ACC112 (cell line): ENCODE results near the gene DDX31.

Experiments
- H2AFZ ChIP-seq: fragments of 200-600 bp; sonication (generic); one replicate; pipeline ENCODE4 v1.6.0; 2017; ENCODE audit warnings: antibody characterized with exemption, low read length; ENCODE audit not compliant: unreplicated experiment
- H3K27ac ChIP-seq: fragments of 200-600 bp; sonication (generic); 2 replicates; pipeline ENCODE4 v1.5.1; 2014; ENCODE audit warnings: low read depth, mild to moderate bottlenecking, antibody characterized with exemption, low read length, moderate library complexity
- H3K27me3 ChIP-seq: fragments of 200-600 bp; sonication (generic); 2 replicates; pipeline ENCODE4 v1.6.1; 2014; ENCODE audit warnings: mild to moderate bottlenecking, antibody characterized with exemption, low read length, moderate library complexity, mixed read lengths; ENCODE audit not compliant: insufficient read depth
- H3K36me3 ChIP-seq: fragments of 200-600 bp; sonication (generic); 2 replicates; pipeline ENCODE4 v1.6.1; 2016; ENCODE audit warnings: mild to moderate bottlenecking, antibody characterized with exemption, low read length, moderate library complexity, mixed read lengths; ENCODE audit not compliant: insufficient read depth
- H3K4me1 ChIP-seq: fragments of 200-600 bp; sonication (generic); one replicate; pipeline ENCODE4 v1.6.1; 2016; ENCODE audit warnings: low read length, mixed read lengths; ENCODE audit not compliant: insufficient read depth, unreplicated experiment, control insufficient read depth
- H3K4me3 ChIP-seq: fragments of 200-600 bp; sonication (generic); 2 replicates; pipeline ENCODE4 v1.5.1; 2014; ENCODE audit warnings: mild to moderate bottlenecking, low read depth, low read length
- H3K79me2 ChIP-seq: fragments of 200-600 bp; sonication (generic); one replicate; pipeline ENCODE4 v1.6.0; 2016; ENCODE audit warnings: low read length; ENCODE audit not compliant: control insufficient read depth, unreplicated experiment, insufficient read depth

The DDX31 gene

DNA sequence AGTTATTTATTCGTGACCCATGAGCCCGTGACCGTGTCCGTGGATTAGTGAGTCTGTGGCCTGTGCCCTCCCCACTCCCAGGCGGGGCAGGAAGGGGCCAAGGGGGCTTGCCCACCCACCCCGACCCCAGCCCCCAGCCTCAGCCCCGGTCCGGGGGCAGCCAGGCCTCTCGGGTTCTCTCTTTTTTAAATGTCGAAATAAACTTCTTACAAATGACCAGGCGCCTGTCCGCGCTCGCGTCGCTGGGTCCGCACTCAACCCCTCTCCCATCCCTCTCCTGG, 79.8 kb downstream of the DDX31 start:
- Histone ChIP-seq H3K79me2 (no peaks in the 10 kb centered on the region), H3K27me3 (peaks cover 64% of the 10 kb centered on the region), H3K27ac (no peak overlapping the region), H3K36me3 (no peaks in the 10 kb centered on the region), H2AFZ (no peak overlapping the region), H3K4me1 (peaks cover 6% of the 10 kb centered on the region), H3K4me3 (no peak overlapping the region)

- H3K27me3 ChIP-seq, result peaks cover 69% of the 10 kb centered on the region
- no peak overlapping the region for H3K4me3 ChIP-seq
- H3K36me3 ChIP-seq, result no peaks in the 10 kb centered on the region
- H2AFZ ChIP-seq, result no peak overlapping the region
- H3K27ac ChIP-seq, result no peak overlapping the region
- H3K79me2 ChIP-seq, result no peaks in the 10 kb centered on the region
- H3K4me1 ChIP-seq, result peaks cover 11% of the 10 kb centered on the region
Measured at GRCh38 chr9:132589148-132590036, 80.4 kb downstream of the DDX31 start.

DNA sequence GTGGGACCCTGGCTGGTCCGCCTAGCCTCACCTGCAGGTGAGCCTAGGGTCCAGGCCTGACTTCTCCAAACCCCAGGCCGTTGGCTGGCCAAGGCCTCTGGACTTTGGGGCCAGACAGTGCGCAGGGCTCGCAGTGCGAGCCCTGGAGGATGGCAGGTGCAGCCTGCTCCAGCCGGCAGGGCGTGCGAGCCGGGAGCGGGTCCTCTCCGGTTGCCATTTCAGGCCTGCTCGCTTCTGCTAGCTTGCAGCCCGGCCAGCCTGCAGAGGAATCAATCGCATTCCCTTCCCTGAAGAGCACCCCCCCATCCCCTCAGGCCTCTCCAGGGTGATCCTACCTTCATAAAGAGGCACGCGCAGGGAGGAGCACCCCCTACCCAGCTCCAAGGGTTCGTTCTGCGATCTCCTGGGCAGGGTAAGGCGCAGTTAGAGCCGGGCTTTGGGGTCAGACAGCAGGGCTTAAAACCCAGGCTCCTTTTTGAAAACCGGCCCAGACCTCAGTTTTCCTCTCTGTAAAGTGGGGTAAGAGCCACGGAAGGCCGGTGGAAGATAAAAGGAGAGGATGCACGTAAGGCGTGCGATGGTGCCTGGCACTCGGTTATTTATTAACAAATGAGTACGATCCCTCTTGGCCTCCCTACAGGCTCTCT, 81.2 kb downstream of the DDX31 start:
- Histone ChIP-seq H3K79me2 (no peaks in the 10 kb centered on the region), H3K36me3 (no peaks in the 10 kb centered on the region), H2AFZ (no peak overlapping the region), H3K4me1 (peaks cover 11% of the 10 kb centered on the region), H3K4me3 (no peak overlapping the region), H3K27ac (no peak overlapping the region), H3K27me3 (peaks cover 77% of the 10 kb centered on the region)

GRCh38 chr9:132588098-132588497, 81.7 kb downstream of the DDX31 start:
- H3K27me3 ChIP-seq, result peaks cover 82% of the 10 kb centered on the region
- H3K27ac ChIP-seq, result no peak overlapping the region
- peaks cover 11% of the 10 kb centered on the region for H3K4me1 ChIP-seq
- no peak overlapping the region for H3K4me3 ChIP-seq
- no peak overlapping the region for H2AFZ ChIP-seq
- no peaks in the 10 kb centered on the region for H3K36me3 ChIP-seq
- no peaks in the 10 kb centered on the region for H3K79me2 ChIP-seq

- H2AFZ ChIP-seq, result no peak overlapping the region
- H3K36me3 ChIP-seq, result no peaks in the 10 kb centered on the region
- H3K27me3 ChIP-seq, result peaks cover 88% of the 10 kb centered on the region
- peaks cover 11% of the 10 kb centered on the region for H3K4me1 ChIP-seq
- H3K79me2 ChIP-seq, result no peaks in the 10 kb centered on the region
- H3K27ac ChIP-seq, result no peak overlapping the region
- H3K4me3 ChIP-seq, result no peak overlapping the region
Measured at GRCh38 chr9:132587592-132587955, 82.2 kb downstream of the DDX31 start.

GRCh38 chr9:132586830-132587591, 82.8 kb downstream of the DDX31 start:
- Histone ChIP-seq H3K27ac (no peak overlapping the region), H2AFZ (no peak overlapping the region), H3K36me3 (no peaks in the 10 kb centered on the region), H3K27me3 (peaks cover 93% of the 10 kb centered on the region), H3K79me2 (no peaks in the 10 kb centered on the region), H3K4me3 (no peak overlapping the region), H3K4me1 (peaks cover 11% of the 10 kb centered on the region)

DNA sequence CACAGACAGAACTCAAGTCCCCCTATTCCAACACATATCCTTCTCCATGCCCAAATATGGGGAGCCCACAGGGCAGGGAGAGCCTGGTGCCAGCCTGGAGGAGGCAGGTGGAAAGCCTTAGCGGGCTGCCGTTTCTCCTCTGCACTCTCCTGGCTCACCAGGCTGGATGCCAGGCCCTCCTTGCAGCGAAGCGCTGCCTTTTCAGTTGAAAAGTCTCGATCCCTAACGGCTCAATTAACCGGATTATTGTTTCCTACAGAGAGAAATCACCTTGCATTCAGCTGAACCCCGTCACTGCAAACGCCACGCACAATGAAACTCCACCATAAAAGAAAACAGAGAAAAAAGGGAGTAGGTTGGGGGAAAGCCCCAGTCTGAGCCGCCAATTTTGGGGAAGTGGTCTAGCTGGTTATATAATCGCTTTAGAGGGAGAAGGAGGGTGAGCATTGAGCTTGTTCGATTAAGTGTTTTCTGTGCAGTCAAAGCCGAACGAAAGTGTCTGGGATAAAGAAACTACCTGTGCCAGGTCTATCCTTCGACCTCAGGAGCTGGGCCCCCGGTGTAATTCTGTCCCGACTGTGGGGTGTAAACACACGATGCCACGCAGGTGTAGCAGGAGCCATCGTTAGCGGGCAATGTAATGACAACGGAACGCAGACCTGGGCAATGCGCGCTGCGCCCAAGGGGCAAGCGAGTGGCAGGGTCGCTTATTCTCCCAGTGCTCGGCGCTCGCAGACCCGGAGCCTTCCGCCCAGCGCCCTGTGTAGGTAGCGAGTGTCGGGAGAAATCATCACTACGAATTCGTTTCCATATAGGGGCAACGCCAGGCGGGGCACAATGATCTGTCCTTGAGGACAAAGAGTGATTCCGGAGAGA, 83.6 kb downstream of the DDX31 start:
- Histone ChIP-seq H3K27me3 (peaks cover 100% of the 10 kb centered on the region), H3K79me2 (no peaks in the 10 kb centered on the region), H3K4me3 (no peak overlapping the region), H3K36me3 (no peaks in the 10 kb centered on the region), H3K27ac (no peak overlapping the region), H2AFZ (no peak overlapping the region), H3K4me1 (peaks cover 11% of the 10 kb centered on the region)

DNA sequence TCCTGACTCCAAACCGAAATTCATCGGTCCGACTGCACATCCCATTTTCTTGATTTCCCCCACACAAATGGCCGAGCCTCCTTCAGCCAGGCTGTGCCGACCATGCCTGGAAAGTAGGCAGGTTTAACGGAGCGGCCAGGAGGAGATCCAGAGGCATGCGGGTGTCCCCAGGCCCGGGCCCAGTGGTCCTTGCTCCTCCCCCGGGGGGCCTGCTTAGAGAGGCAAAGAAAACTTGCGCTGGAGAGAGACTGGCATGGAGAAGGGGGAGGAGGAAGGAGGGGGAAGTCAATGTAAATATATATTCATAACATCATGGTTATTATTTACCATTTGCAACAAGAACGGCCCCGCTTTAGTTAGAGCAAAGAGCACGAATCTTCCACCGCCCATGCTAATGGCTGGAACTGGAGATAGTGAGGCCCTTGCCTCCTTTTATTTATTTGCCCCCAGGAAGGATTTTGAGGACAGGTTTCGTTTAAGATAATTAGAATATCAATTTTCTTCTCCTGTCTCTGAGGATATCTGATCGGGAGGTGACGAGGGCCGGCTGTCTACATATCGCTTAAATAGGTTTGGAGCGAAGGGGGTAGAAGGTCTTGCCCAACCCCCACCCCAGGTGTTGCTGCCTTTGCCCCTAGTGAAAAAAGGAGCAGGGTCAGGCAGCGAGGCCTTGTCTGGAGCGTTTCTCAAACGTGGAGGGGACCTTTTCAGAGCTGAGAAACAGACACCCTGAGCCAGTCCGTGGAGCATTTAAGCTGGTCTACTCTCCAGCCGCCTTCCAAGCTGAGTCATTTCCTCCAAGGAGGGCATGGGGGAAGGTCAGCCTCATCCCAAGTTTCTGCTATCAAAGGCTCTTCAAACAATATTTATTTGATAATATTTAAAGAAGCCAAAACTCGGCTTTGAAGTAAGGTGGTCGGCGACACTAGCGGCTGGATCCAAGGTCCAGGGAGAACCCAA, 84.9 kb downstream of the DDX31 start:
- Histone ChIP-seq H2AFZ (no peak overlapping the region), H3K4me1 (peaks cover 11% of the 10 kb centered on the region), H3K79me2 (no peaks in the 10 kb centered on the region), H3K27me3 (peaks cover 100% of the 10 kb centered on the region), H3K36me3 (no peaks in the 10 kb centered on the region), H3K27ac (no peak overlapping the region), H3K4me3 (no peak overlapping the region)

DNA sequence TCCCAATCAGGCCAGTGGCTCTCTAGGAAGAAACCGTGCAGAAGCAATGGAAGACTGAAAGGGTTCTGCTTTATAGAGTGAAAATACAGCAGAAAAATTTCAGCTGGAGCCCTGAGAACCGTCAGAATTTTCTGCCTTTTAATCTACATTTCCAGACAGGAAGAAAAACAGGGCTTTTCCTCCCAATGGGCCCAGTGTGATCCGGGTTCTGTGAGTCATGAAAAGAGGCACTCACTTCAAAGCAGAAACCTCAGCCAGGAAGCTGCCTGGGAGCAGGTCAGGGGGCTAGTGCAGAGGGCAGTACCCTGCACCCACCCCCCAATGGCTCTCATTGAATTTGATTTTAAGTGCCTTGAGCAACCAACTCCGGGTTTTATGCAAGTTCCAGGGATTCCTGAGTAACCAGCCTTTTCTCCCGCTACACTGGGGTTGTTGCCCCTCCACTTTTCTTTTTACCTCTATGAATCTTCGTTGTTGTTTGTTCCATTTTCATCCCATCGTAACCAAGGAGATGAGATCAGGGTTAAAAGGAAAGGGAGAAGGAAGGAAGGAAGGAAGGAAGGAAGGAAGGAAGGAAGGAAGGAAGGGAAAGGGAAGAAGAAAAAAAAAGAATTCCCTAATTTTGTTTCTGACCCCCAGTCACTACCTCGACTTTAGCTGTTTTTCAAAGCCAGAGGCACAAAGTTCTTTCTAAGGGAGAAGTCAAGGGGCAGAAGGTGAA, 86.0 kb downstream of the DDX31 start:
- Histone ChIP-seq H3K4me1 (peaks cover 11% of the 10 kb centered on the region), H3K27ac (no peak overlapping the region), H2AFZ (no peak overlapping the region), H3K36me3 (no peaks in the 10 kb centered on the region), H3K4me3 (no peak overlapping the region), H3K27me3 (peaks cover 100% of the 10 kb centered on the region), H3K79me2 (no peaks in the 10 kb centered on the region)
